RWPE2 (cell line): ENCODE measurements around the gene GDAP1L1.

ENCODE experiments used
- ATAC-seq: fragments of 200-7000 bp; cut with Tn5 transposase; 3 replicates; pipeline ENCODE4 v1.9.1; 2021; ENCODE audit warnings: low read depth
- DNase-seq: peaks from one replicate; pipeline ENCODE4 v3.0.0-alpha.2; 2020; ENCODE audit warnings: low spot score
- H3K27ac ChIP-seq: fragments of 450-650 bp; 2 replicates; pipeline ENCODE4 v1.5.1; 2017; ENCODE audit warnings: mild to moderate bottlenecking; ENCODE audit not compliant: poor library complexity, severe bottlenecking
- H3K27me3 ChIP-seq: fragments of 250-450 bp; sonication (Bioruptor Pico); 2 replicates; pipeline ENCODE4 v1.5.1; 2021; ENCODE audit warnings: mild to moderate bottlenecking, moderate library complexity; ENCODE audit not compliant: insufficient read depth, poor library complexity, severe bottlenecking
- H3K36me3 ChIP-seq: fragments of 250-450 bp; sonication (Bioruptor Pico); 2 replicates; pipeline ENCODE4 v1.5.1; 2020; ENCODE audit warnings: low read depth, mild to moderate bottlenecking, moderate library complexity
- H3K4me1 ChIP-seq: fragments of 250-450 bp; sonication (Bioruptor Pico); 2 replicates; pipeline ENCODE4 v1.5.1; 2021; ENCODE audit warnings: mild to moderate bottlenecking, moderate library complexity; ENCODE audit not compliant: insufficient read depth, poor library complexity, severe bottlenecking
- H3K4me3 ChIP-seq: fragments of 250-450 bp; sonication (Bioruptor Pico); 2 replicates; pipeline ENCODE4 v1.5.1; 2021; ENCODE audit warnings: mild to moderate bottlenecking, moderate library complexity; ENCODE audit not compliant: severe bottlenecking
- H3K9me3 ChIP-seq: fragments of 250-450 bp; sonication (Bioruptor Pico); 2 replicates; pipeline ENCODE4 v1.5.1; 2021; ENCODE audit warnings: mild to moderate bottlenecking, moderate library complexity; ENCODE audit not compliant: severe bottlenecking
- TF ChIP-seq, protein P1 (sequence below): fragments of 450-650 bp; IDR thresholded peaks from one replicate; pipeline ENCODE4 v1.5.1; 2017; ENCODE audit warnings: mild to moderate bottlenecking, moderate library complexity; ENCODE audit not compliant: poor library complexity, severe bottlenecking

Gene GDAP1L1

GRCh38 chr20:44207126-44207723, 39.9 kb upstream of the GDAP1L1 start:
- DNase-seq (no peak), ATAC-seq (no peak)
- TF ChIP-seq, protein P1, sequence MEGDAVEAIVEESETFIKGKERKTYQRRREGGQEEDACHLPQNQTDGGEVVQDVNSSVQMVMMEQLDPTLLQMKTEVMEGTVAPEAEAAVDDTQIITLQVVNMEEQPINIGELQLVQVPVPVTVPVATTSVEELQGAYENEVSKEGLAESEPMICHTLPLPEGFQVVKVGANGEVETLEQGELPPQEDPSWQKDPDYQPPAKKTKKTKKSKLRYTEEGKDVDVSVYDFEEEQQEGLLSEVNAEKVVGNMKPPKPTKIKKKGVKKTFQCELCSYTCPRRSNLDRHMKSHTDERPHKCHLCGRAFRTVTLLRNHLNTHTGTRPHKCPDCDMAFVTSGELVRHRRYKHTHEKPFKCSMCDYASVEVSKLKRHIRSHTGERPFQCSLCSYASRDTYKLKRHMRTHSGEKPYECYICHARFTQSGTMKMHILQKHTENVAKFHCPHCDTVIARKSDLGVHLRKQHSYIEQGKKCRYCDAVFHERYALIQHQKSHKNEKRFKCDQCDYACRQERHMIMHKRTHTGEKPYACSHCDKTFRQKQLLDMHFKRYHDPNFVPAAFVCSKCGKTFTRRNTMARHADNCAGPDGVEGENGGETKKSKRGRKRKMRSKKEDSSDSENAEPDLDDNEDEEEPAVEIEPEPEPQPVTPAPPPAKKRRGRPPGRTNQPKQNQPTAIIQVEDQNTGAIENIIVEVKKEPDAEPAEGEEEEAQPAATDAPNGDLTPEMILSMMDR, result no peak
- Histone ChIP-seq H3K27ac (peak overlapping the region; percentile 91), H3K36me3 (peaks cover 56% of the 10 kb centered on the region), H3K4me1 (peaks cover 58% of the 10 kb centered on the region), H3K4me3 (peak overlapping the region; percentile 68), H3K9me3 (no peaks in the 10 kb centered on the region), H3K27me3 (no peaks in the 10 kb centered on the region)

DNA sequence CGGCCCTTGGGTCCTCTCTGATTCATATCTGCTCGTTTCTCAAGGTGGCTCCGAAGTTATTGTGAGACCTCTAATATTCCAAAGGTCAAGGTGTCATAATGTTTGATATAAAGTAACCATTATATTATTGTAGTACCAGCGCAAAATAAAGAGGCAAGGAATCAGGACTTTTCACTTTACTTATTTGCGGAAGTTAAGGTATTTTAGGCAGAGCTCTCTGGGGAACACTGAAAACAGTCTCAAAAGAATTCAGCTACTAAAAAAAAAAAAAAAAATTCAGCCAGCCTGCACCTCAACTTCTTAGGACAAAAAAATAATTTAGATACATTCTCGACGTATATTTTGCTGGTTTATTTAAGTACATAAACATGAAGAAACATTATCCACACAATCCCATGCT, 38.9 kb upstream of the GDAP1L1 start:
- peaks cover 46% of the 10 kb centered on the region for H3K36me3 ChIP-seq
- peak overlapping the region; percentile 91 for H3K27ac ChIP-seq
- TF ChIP-seq, protein P1, result no peak
- peak overlapping the region; percentile 68 for H3K4me3 ChIP-seq
- H3K4me1 ChIP-seq, result peaks cover 58% of the 10 kb centered on the region
- no peaks in the 10 kb centered on the region for H3K27me3 ChIP-seq
- ATAC-seq (no peak), DNase-seq (no peak)
- no peaks in the 10 kb centered on the region for H3K9me3 ChIP-seq

GRCh38 chr20:44208770-44209169, 38.3 kb upstream of the GDAP1L1 start:
- H3K4me1 ChIP-seq, result peaks cover 54% of the 10 kb centered on the region

DNA sequence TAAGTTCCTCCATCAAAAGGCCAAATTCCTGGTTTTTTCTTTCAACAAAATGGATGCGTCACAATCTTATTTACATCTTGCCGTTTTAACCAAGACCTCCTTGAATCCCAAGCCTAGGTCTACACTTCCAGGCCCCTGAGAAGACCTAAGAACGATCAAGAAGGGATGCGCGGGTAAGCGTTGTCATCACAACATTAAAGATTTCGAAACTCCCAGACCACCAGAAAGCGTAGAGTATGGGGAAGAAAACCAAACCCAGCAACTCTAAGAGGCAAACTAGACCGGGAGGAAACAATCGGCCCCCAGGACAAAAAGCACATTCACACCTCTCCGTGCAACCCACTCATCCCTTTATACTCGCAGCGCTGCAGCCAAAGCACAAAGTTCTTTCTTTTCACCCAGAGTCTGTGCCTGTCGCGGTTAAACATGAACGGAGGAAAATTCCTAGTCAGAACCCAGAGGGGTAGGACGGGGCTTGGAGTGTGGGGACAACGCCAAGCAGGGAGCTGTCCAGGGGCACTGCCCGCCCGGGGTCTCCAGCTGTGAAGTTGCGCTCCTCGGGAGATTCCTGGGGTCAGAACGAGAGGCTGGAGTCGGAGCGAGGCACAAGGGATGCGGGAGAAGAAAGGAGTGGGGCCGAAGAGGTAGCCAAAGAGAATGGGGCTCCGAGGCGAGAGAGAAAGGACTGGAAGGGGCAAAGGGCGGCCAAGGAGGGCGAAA, 37.3 kb upstream of the GDAP1L1 start:
- peak; percentile 1 for ATAC-seq
- H3K4me3 ChIP-seq, result peak overlapping the region; percentile 68

More at GRCh38 chr20:44208770-44209169, 38.3 kb upstream of the GDAP1L1 start:
- ATAC-seq (no peak), DNase-seq (no peak)
- TF ChIP-seq, protein P1, result peak; percentile 33
- Histone ChIP-seq H3K4me3 (peak overlapping the region; percentile 68), H3K36me3 (peaks cover 40% of the 10 kb centered on the region), H3K27ac (peak overlapping the region; percentile 91), H3K9me3 (no peaks in the 10 kb centered on the region), H3K27me3 (no peaks in the 10 kb centered on the region)

More for the DNA sequence above, 37.3 kb upstream of the GDAP1L1 start:
- DNase-seq, result no peak
- Histone ChIP-seq H3K27ac (peak overlapping the region; percentile 91), H3K9me3 (no peaks in the 10 kb centered on the region), H3K36me3 (peaks cover 33% of the 10 kb centered on the region), H3K27me3 (no peaks in the 10 kb centered on the region), H3K4me1 (peaks cover 46% of the 10 kb centered on the region)
- TF ChIP-seq, protein P1, result no peak
